ENCODE data around the gene NUMA1. TPM values are rescaled to one million over a fixed set of nuclear protein-coding genes. Genes with fewer than 3 reads are reported as not detected.

NUMA1 gene
- total RNA-seq, 1 donor from 2014 or later = 130 TPM

DNA sequence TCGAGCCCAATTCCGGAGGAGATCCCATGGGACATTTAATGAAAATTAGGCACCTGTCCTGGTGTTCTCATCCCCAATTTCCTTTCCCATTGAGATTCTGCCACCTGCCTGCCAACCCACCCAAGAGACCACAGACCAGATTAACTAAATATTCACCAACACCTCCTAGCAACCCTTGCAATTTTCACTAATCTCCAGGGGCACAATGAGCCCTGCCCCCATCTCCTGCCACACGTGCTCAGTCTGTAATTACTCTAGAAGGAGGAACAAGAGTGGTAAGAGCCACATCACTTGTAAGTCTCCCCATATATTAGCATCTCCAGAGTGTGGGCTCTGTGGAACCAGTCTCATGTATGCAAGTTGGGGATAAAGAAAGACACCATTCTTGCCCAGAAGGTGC is 43.7 kb downstream of the NUMA1 start:
- TF ChIP-seq, protein P1, sequence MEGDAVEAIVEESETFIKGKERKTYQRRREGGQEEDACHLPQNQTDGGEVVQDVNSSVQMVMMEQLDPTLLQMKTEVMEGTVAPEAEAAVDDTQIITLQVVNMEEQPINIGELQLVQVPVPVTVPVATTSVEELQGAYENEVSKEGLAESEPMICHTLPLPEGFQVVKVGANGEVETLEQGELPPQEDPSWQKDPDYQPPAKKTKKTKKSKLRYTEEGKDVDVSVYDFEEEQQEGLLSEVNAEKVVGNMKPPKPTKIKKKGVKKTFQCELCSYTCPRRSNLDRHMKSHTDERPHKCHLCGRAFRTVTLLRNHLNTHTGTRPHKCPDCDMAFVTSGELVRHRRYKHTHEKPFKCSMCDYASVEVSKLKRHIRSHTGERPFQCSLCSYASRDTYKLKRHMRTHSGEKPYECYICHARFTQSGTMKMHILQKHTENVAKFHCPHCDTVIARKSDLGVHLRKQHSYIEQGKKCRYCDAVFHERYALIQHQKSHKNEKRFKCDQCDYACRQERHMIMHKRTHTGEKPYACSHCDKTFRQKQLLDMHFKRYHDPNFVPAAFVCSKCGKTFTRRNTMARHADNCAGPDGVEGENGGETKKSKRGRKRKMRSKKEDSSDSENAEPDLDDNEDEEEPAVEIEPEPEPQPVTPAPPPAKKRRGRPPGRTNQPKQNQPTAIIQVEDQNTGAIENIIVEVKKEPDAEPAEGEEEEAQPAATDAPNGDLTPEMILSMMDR (IDR thresholded peaks at IDR 0.05) = no peak
- TF ChIP-seq EZH2 (IDR thresholded peaks at IDR 0.05) = no peak
- no peak for TF ChIP-seq EZH2phosphoT487 (IDR thresholded peaks at IDR 0.05)
- Histone ChIP-seq H3K4me1 (peaks cover 37% of the 10 kb centered on the region), H3K4me2 (no peak overlapping the region), H3K9me3 (ENCODE audit: low read depth) (no peaks in the 10 kb centered on the region), H3K27me3 (no peaks in the 10 kb centered on the region), H3K27ac (no peak overlapping the region), H3F3A (ENCODE audit: low read depth) (peaks cover 34% of the 10 kb centered on the region), H4K20me1 (ENCODE audit: low read depth) (peaks cover 28% of the 10 kb centered on the region), H3K79me2 (ENCODE audit: low read depth) (peaks cover 90% of the 10 kb centered on the region), H3K4me3 (no peak overlapping the region), H2AFZ (replicated peaks) (no peak overlapping the region), H3K9ac (no peak overlapping the region), H3K36me3 (no peaks in the 10 kb centered on the region)
- no peak overlapping the region for H3K4me3 Mint-ChIP-seq
- DNase-seq (ENCODE audit: low spot score) = no peak
- no peak overlapping the region for H3K27ac Mint-ChIP-seq
- no peaks in the 10 kb centered on the region for H3K9me3 Mint-ChIP-seq
- no peaks in the 10 kb centered on the region for H3K27me3 Mint-ChIP-seq (ENCODE audit: insufficient read depth, low read depth)
- peaks cover 8% of the 10 kb centered on the region for H3K36me3 Mint-ChIP-seq
- H3K4me1 Mint-ChIP-seq = peaks cover 11% of the 10 kb centered on the region

DNA sequence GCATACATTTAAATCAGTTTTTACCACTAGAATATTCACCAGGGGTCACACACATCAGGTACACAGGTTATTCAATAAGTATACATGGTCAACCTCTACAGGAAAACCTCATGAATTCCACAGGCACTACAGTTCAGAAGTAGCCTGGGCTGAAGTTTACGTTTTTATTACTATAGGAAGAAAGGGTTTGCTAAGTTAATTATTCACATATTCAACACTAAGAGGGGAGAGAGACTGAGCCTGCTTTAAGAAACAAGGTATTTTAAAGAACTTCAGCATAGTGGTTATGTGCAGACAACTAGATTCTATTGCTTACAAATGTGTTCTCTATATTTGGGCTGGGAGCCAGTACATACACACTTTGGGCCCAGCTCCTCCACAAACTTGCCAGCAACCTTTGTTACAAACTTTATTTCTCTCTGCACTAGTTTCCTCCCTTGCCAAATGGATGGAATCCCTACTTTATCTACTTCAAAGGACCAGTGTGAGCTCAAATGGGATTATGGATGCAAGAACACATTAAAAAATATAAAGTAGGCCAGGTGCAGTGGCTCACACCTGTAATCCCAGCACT is 49.8 kb downstream of the NUMA1 start:
- no peaks in the 10 kb centered on the region for H3K9me3 ChIP-seq (ENCODE audit: low read depth)
- no peak overlapping the region for H3K4me2 ChIP-seq
- no peak overlapping the region for H3K4me3 Mint-ChIP-seq
- H4K20me1 ChIP-seq (ENCODE audit: low read depth) = peaks cover 33% of the 10 kb centered on the region
- H3K4me1 Mint-ChIP-seq = peaks cover 7% of the 10 kb centered on the region
- H2AFZ ChIP-seq (replicated peaks) = no peak overlapping the region
- peaks cover 4% of the 10 kb centered on the region for H3K27me3 Mint-ChIP-seq (ENCODE audit: insufficient read depth, low read depth)
- no peak overlapping the region for H3K4me3 ChIP-seq
- H3F3A ChIP-seq (ENCODE audit: low read depth) = peaks cover 30% of the 10 kb centered on the region
- DNase-seq (ENCODE audit: low spot score) = no peak
- H3K4me1 ChIP-seq = no peaks in the 10 kb centered on the region
- no peaks in the 10 kb centered on the region for H3K27me3 ChIP-seq
- peaks cover 87% of the 10 kb centered on the region for H3K79me2 ChIP-seq (ENCODE audit: low read depth)
- no peaks in the 10 kb centered on the region for H3K9me3 Mint-ChIP-seq
- TF ChIP-seq EZH2 (IDR thresholded peaks at IDR 0.05) = no peak
- H3K36me3 Mint-ChIP-seq = peaks cover 16% of the 10 kb centered on the region
- no peak overlapping the region for H3K9ac ChIP-seq
- no peak overlapping the region for H3K27ac Mint-ChIP-seq
- H3K27ac ChIP-seq = no peak overlapping the region
- H3K36me3 ChIP-seq = no peaks in the 10 kb centered on the region

DNA sequence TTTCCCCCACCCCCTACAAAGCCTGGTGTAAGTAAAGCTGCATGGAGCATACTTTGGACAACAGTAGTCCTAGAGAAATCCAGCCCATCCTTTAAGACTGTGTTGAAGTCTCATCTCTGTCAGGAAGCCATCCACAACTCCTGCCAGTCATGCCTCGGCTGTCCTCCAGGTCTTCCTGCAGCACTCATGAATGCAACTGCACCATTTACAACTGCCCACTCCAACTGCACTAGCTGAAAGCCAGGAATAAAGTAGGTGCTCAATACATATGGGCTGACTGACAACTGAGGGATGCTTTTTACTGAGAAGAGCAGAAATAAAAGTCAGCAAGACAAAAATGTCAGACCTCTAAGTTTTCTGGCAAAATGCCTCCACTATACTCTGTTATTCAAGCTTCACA is 54.3 kb downstream of the NUMA1 start:
- Histone ChIP-seq H3K9me3 (ENCODE audit: low read depth) (no peaks in the 10 kb centered on the region), H3K4me1 (no peaks in the 10 kb centered on the region), H4K20me1 (ENCODE audit: low read depth) (peaks cover 45% of the 10 kb centered on the region), H3K36me3 (peaks cover 17% of the 10 kb centered on the region), H3K27ac (peak overlapping the region; percentile 72), H3K79me2 (ENCODE audit: low read depth) (peaks cover 57% of the 10 kb centered on the region), H2AFZ (replicated peaks) (no peak overlapping the region), H3K9ac (no peak overlapping the region), H3K4me2 (no peak overlapping the region), H3K4me3 (no peak overlapping the region), H3K27me3 (no peaks in the 10 kb centered on the region), H3F3A (ENCODE audit: low read depth) (peaks cover 28% of the 10 kb centered on the region)
- Mint-ChIP-seq H3K9me3 (no peaks in the 10 kb centered on the region), H3K27ac (peak overlapping the region; percentile 38), H3K36me3 (peaks cover 17% of the 10 kb centered on the region), H3K4me3 (no peak overlapping the region), H3K4me1 (peaks cover 10% of the 10 kb centered on the region), H3K27me3 (ENCODE audit: insufficient read depth, low read depth) (peaks cover 5% of the 10 kb centered on the region)
- TF ChIP-seq, protein P1 (IDR thresholded peaks at IDR 0.05) = no peak
- TF ChIP-seq EZH2phosphoT487 (IDR thresholded peaks at IDR 0.05) = no peak
- no peak for TF ChIP-seq EZH2 (IDR thresholded peaks at IDR 0.05)
- no peak for DNase-seq (ENCODE audit: low spot score)

DNA sequence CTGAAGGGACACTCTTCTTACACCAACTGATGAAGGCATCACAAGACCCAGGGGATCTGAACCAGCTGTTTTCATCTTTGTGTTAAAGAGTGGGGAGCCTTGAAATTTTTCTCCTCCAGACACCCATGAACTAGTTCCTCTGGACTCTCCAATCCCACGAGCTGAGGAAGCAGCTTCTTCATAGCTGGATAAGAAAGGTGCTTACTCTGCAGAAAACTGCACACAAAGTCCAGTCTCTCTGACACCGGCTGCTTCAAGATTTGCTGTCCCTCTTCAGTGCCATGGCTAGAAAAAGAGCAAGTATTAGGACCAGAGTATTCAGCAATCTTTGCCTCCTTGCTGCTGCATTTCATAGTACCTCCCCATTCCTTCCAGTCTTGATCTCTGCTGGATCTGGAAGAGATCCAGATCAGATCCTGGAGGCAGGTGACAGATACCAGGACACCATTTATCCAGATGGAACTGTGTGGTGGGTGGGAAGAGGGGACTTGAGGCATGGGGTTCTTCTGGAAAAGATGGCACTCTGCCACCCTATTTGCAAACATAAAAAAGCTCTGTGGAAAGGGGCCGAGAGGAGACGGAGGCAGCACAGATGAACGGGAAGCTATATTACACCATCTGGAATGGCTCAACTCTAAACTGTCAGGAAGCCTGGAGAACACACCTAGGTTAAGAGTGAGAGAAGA is 56.1 kb downstream of the NUMA1 start:
- peaks cover 40% of the 10 kb centered on the region for H3K79me2 ChIP-seq (ENCODE audit: low read depth)

More for the DNA sequence above, 56.1 kb downstream of the NUMA1 start:
- Histone ChIP-seq H3K27ac (no peak overlapping the region), H3K36me3 (peaks cover 17% of the 10 kb centered on the region), H3F3A (ENCODE audit: low read depth) (peaks cover 28% of the 10 kb centered on the region), H3K4me1 (no peaks in the 10 kb centered on the region), H3K9ac (no peak overlapping the region), H4K20me1 (ENCODE audit: low read depth) (peaks cover 36% of the 10 kb centered on the region), H3K4me2 (no peak overlapping the region), H2AFZ (replicated peaks) (no peak overlapping the region), H3K4me3 (no peak overlapping the region), H3K9me3 (ENCODE audit: low read depth) (no peaks in the 10 kb centered on the region), H3K27me3 (no peaks in the 10 kb centered on the region)
- no peaks in the 10 kb centered on the region for H3K9me3 Mint-ChIP-seq
- H3K4me1 Mint-ChIP-seq = peaks cover 10% of the 10 kb centered on the region
- TF ChIP-seq EZH2phosphoT487 (IDR thresholded peaks at IDR 0.05) (no peak), EZH2 (IDR thresholded peaks at IDR 0.05) (no peak)
- TF ChIP-seq, protein P1 (IDR thresholded peaks at IDR 0.05) = no peak
- no peak overlapping the region for H3K27ac Mint-ChIP-seq
- H3K4me3 Mint-ChIP-seq = no peak overlapping the region
- no peak for DNase-seq (ENCODE audit: low spot score)
- H3K36me3 Mint-ChIP-seq = peaks cover 24% of the 10 kb centered on the region
- peaks cover 5% of the 10 kb centered on the region for H3K27me3 Mint-ChIP-seq (ENCODE audit: insufficient read depth, low read depth)

Data from neural progenitor cell (in vitro differentiated cells).